Thoracic aorta (tissue), 2 donors: ENCODE results near the gene MEGF11. TPM values are rescaled to one million over a fixed set of nuclear protein-coding genes. Genes with fewer than 3 reads are reported as not detected.

Experiments
- ATAC-seq: fragments of 150-250 bp; one replicate; pipeline ENCODE4 v1.8.0; 2017; ENCODE audit warnings: low read depth; ENCODE audit not compliant: insufficient number of reproducible peaks, low FRiP score
- DNase-seq: peaks from one replicate; pipeline ENCODE4 v3.0.0-alpha.2; 2020; ENCODE audit warnings: low spot score
- H3K27ac ChIP-seq, 2 donors: fragments of 200-600 bp; sonication (generic); 1 replicate in 1 of 2; 2 replicates in 1 of 2; pipeline ENCODE4 v1.5.1; 2016; ENCODE audit warnings: mild to moderate bottlenecking in 2 of 2, moderate library complexity in 2 of 2
- H3K27me3 ChIP-seq: fragments of 200-600 bp; sonication (generic); replicated peaks from 2 replicates; pipeline ENCODE4 v1.6.0; 2016; ENCODE audit warnings: mild to moderate bottlenecking; ENCODE audit not compliant: insufficient read depth
- H3K36me3 ChIP-seq: fragments of 200-600 bp; sonication (generic); one replicate; pipeline ENCODE4 v1.5.1; 2016
- H3K4me1 ChIP-seq, 2 donors: fragments of 200-600 bp; sonication (generic); 1 replicate in 1 of 2; 2 replicates in 1 of 2; pipeline versions ENCODE4 v1.5.1 to v1.6.0; 2016; ENCODE audit warnings: low read depth in 2 of 2, mild to moderate bottlenecking in 1 of 2; ENCODE audit not compliant: control insufficient read depth in 1 of 2
- H3K4me3 ChIP-seq: fragments of 200-600 bp; sonication (generic); 2 replicates; pipeline ENCODE4 v1.5.1; 2016; ENCODE audit warnings: mild to moderate bottlenecking
- H3K9me3 ChIP-seq: fragments of 200-600 bp; sonication (generic); 2 replicates; pipeline ENCODE4 v1.5.1; 2016
- CTCF ChIP-seq: fragments of 200-600 bp; sonication (generic); IDR thresholded peaks from one replicate; pipeline ENCODE4 v1.5.1; 2019; ENCODE audit warnings: antibody characterized with exemption
- total RNA-seq, 2 donors: library from RNA; depleted of rRNA; stranded (reverse); fragments of >200 nt; gene quantifications; one replicate each; pipeline versions ENCODE4 v1.1.0 to v1.2.3, GENCODE V29; 2016

The MEGF11 gene
- total RNA-seq, 2 donors from 2014 or later, result not detected

GRCh38 chr15:66120422-66120821, 133.1 kb downstream of the MEGF11 start:
- no peak for TF ChIP-seq CTCF
- H3K4me1 ChIP-seq, result no peaks in the 10 kb centered on the region
- H3K9me3 ChIP-seq, result no peaks in the 10 kb centered on the region
- no peak overlapping the region for H3K4me3 ChIP-seq
- no peaks in the 10 kb centered on the region for H3K27me3 ChIP-seq
- no peaks in the 10 kb centered on the region for H3K36me3 ChIP-seq
- ATAC-seq (no peak), DNase-seq (no peak)
- no peak overlapping the region for H3K27ac ChIP-seq

- DNase-seq, result no peak
- TF ChIP-seq CTCF, result no peak
- Histone ChIP-seq H3K27ac (no peak overlapping the region), H3K4me3 (no peak overlapping the region), H3K4me1 (no peaks in the 10 kb centered on the region), H3K27me3 (no peaks in the 10 kb centered on the region), H3K36me3 (no peaks in the 10 kb centered on the region), H3K9me3 (no peaks in the 10 kb centered on the region)
- no peak for ATAC-seq
These were observed 135.7 kb downstream of the MEGF11 start for GRCh38 chr15:66117841-66118240.

GRCh38 chr15:66115568-66116206, 137.9 kb downstream of the MEGF11 start:
- Histone ChIP-seq H3K36me3 (no peaks in the 10 kb centered on the region), H3K4me3 (no peak overlapping the region), H3K4me1 (no peaks in the 10 kb centered on the region), H3K27ac (no peak overlapping the region), H3K27me3 (no peaks in the 10 kb centered on the region), H3K9me3 (no peaks in the 10 kb centered on the region)
- no peak for TF ChIP-seq CTCF
- no peak for DNase-seq
- ATAC-seq, result no peak

- TF ChIP-seq CTCF, result no peak
- ATAC-seq (no peak), DNase-seq (no peak)
- no peaks in the 10 kb centered on the region for H3K4me1 ChIP-seq
- no peak overlapping the region for H3K27ac ChIP-seq
- H3K4me3 ChIP-seq, result no peak overlapping the region
- H3K36me3 ChIP-seq, result no peaks in the 10 kb centered on the region
- H3K27me3 ChIP-seq, result no peaks in the 10 kb centered on the region
- H3K9me3 ChIP-seq, result no peaks in the 10 kb centered on the region
These were observed 138.6 kb downstream of the MEGF11 start for GRCh38 chr15:66114863-66115425.

- Histone ChIP-seq H3K27ac (no peak overlapping the region), H3K4me3 (no peak overlapping the region), H3K36me3 (no peaks in the 10 kb centered on the region), H3K4me1 (no peaks in the 10 kb centered on the region), H3K9me3 (no peaks in the 10 kb centered on the region), H3K27me3 (no peaks in the 10 kb centered on the region)
- DNase-seq, result no peak
- ATAC-seq, result no peak
- no peak for TF ChIP-seq CTCF
These were observed 141.2 kb downstream of the MEGF11 start for GRCh38 chr15:66112388-66112787.
